ENCODE measurements around the gene CTSA. TPM values are rescaled to one million over a fixed set of nuclear protein-coding genes. Genes with fewer than 3 reads are reported as not detected.

The CTSA gene
- total RNA-seq, 1 donor = 61.3 TPM

GRCh38 chr20:45888681-45889080 lies 2.5 kb upstream of the CTSA start:
- no peak overlapping the region for H3K4me3 ChIP-seq (ENCODE audit: low read depth, low read length)
- TF ChIP-seq CTCF (IDR thresholded peaks at IDR 0.05; ENCODE audit: insufficient read depth, low read depth, low read length) = no peak
- DNase-seq (ENCODE audit: low read depth) = no peak

GRCh38 chr20:45890077-45890984 lies 804 bp upstream of the CTSA start:
- peak; percentile 88 for DNase-seq (ENCODE audit: low read depth)
- peak; percentile 80 for TF ChIP-seq CTCF (IDR thresholded peaks at IDR 0.05; ENCODE audit: insufficient read depth, low read depth, low read length)
- peak overlapping the region; percentile 82 for H3K4me3 ChIP-seq (ENCODE audit: low read depth, low read length)

- peak overlapping the region; percentile 82 for H3K4me3 ChIP-seq (ENCODE audit: low read depth, low read length)
- DNase-seq (ENCODE audit: low read depth) = peak; percentile 27
- peak; percentile 13 for TF ChIP-seq CTCF (IDR thresholded peaks at IDR 0.05; ENCODE audit: insufficient read depth, low read depth, low read length)
Observed at GRCh38 chr20:45892049-45892825, 1.1 kb downstream of the CTSA start.

- no peak for TF ChIP-seq CTCF (IDR thresholded peaks at IDR 0.05; ENCODE audit: insufficient read depth, low read depth, low read length)
- H3K4me3 ChIP-seq (ENCODE audit: low read depth, low read length) = no peak overlapping the region
- peak; percentile 14 for DNase-seq (ENCODE audit: low read depth)
Observed at GRCh38 chr20:45892828-45893500, 1.8 kb downstream of the CTSA start.

GRCh38 chr20:45893831-45894230 lies 2.7 kb downstream of the CTSA start:
- TF ChIP-seq CTCF (IDR thresholded peaks at IDR 0.05; ENCODE audit: insufficient read depth, low read depth, low read length) = no peak
- no peak overlapping the region for H3K4me3 ChIP-seq (ENCODE audit: low read depth, low read length)
- DNase-seq (ENCODE audit: low read depth) = no peak

GRCh38 chr20:45894797-45895196 lies 3.7 kb downstream of the CTSA start:
- no peak for DNase-seq (ENCODE audit: low read depth)
- H3K4me3 ChIP-seq (ENCODE audit: low read depth, low read length) = no peak overlapping the region
- TF ChIP-seq CTCF (IDR thresholded peaks at IDR 0.05; ENCODE audit: insufficient read depth, low read depth, low read length) = no peak
